HCEC 1CT (cell line): Measurements from ENCODE around the gene S1PR2.
A peak's percentile ranks its signal among the peaks of the same experiment; 100 is the strongest.
"Not testable (repeated sequence)": the region's sequence is repeated elsewhere in the genome, so short reads cannot be mapped to it uniquely, and the experiment has no call there.

Experiments used
- DNase-seq: peaks from one replicate; pipeline ENCODE4 v3.0.0-alpha.2; 2017

Gene S1PR2

DNA sequence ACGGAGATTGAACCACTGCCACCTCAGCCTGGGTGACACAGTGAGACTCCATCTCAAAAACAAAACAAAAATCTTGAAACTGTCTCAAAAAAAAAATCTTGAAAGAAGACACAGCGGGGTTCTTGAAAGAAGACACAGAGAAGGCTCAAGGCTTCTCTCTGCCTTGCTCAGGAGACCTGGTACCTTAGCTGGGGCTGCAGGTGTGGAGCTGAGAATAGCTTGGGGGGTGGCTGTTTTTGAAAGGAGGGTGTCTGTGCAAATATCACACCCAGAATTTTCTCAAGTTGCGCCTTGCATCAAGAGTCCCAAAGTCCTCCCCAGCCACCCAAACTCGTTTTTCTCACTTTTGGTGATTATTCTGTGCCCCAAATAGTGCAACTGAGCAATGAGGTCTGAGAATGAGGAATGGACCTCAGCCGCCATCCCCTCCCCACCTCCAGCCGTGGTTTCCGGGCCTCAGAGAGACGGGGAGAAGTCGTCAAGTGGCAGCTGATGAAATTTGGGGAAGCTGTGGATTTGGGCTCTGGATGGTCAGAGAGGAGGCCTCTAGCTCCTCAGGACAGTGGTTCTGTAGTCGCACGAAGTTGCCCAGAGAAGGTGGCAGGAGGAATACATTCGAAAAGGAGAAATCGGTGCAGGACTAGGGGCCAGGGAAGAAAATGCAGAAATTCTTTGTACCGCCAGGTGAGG lies 8.8 kb downstream of the S1PR2 start:
- no peak for DNase-seq

DNA sequence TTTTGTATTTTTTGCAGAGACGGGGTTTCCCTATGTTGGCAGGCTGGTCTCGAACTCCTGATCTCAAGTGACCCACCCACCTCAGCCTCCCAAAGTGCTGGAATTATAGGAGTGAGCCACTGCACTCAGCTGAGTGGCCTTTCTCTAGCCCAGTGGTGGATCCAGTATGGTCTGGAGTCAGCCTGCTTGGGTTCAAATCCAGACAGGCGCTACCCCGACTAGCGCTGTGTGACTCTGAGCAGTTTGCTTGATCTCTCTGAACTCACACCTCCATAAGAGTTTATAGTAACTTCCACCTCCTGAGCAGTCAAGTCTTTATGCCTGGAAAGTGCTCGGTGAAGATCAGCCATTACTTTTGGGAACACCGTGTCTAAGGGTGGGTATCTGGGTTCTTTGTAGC lies 10.4 kb downstream of the S1PR2 start:
- no peak for DNase-seq

DNA sequence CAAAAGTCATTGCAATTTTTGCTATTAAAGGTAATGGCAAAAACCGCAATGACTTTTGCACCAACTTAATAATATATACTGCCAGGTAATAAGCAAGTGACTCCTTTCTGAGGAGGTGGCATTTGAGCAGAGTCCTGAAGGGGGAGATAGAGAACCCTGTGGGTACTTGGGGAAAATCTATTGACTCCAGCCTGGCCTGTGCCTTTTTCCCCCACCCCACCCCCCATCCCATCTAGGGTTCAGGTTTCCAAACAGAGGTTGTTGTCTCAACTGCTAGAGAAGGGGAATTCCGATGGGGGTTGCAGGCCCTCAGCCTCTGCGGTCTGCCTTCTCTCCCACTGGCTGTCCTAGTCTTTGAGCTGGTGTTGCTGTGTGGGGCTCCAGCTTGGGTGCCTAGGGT lies 11.5 kb downstream of the S1PR2 start:
- DNase-seq = no peak

DNA sequence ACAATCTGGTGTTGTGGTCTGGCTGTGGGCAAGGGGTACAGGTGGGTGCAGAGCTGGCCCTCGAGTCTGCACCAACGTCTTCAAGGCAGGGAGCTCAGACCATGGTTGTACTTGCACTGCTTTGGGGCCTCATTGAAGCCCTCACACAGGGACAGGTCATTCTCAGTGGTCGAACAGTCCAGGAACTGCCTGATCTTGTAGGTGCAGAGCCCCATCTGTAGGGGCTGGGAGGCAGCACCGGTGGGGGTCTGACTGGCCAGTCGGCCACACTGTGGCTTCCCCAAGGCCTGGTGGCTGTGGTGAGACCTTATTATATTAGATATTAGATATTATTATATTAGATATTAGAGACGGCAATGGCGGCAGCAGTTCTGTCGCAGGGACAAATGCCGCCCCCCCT lies 14.0 kb downstream of the S1PR2 start:
- DNase-seq = no peak

DNA sequence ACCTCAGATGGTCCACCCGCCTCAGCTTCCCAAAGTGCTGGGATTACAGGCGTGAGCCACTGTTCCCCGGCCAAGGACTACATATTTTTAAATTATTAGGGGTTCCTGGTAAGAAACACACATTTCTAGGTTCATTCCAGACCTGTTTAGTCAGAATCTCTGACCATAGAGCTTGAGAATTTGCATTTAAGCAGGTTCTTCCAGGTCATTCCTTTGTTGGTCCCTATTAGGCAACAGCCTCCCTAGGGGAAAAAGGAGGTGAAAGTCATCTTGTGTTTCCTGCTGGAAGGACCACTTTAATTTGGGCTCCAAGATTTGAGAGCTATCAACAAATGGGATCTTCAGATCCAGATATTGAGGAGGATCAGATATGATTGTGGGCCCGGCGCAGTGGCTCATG lies 16.3 kb downstream of the S1PR2 start:
- peak; percentile 54 for DNase-seq

DNA sequence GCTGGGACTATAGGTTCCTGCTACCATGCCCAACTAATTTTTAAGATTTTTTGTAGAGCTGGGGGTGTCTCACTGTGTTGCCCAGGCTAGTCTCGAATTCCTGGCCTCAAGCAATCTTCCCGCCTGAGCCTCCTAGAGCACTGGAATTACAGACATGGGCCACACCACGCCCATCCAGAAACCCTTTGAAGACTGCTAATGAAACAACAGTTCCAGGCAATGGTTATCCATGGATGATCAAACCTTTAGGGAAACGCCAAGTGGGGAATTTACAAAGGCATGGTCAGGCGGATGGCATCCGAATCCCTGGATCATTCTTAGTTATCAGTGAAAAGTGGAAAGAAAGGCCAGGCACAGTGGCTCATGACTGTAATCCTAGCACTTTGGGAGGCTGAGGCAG lies 19.4 kb downstream of the S1PR2 start:
- no peak for DNase-seq

DNA sequence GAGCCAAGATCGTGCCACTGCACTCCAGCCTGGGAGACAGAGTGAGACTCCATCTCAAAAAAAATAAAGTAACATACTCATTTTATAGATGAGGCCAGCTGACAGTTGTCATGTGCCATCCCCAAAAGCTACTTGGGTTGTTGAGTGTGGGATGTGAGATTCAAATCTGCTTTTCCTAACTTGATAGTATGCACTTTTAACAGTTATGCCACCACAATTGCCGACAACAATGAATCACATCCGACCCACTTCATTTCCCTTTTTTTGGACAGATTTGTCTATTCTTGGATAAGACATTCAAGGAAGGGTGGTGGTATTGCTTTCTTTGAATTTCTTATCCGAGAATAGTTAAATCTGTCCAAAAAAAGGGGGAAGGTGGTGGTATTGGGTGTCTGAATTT lies 20.1 kb downstream of the S1PR2 start:
- DNase-seq = no peak

DNA sequence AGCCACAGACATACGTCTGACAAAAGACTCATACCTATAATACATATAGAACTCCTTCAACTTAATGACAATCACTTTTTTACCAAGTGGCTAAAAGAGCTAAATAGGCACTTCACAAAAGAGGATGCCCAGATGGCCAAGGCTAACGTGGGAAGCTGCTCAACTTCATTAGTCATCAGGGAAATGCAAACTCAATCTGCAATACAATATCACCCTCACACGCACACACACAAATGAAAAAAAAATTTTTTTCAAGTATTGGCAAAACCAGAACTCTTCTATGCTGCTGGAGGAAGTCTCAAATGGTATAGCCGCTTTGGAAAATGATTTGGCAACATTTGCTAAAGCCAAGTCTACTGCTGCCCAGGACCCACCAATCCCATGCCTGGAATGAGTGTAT lies 21.8 kb downstream of the S1PR2 start:
- DNase-seq = peak; percentile 71

DNA sequence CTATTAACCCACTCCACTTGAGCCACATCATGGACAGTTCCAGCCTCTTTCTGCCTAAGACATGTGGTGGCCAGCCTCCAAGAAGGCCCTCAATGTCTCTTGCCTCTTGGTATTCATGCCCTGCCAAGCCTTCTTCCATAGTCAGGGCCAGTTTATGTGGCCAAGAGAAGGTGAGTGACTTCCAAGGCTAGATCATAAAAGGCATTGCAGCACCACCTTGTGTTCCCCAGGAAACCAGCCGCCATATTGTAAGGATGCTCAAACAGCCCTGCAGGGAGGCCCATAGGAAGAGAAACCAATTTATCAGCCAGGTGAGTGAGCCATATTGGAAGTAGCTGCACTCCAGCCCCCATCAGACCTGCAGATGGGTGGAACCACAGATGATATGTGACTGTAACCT lies 24.1 kb downstream of the S1PR2 start:
- no peak for DNase-seq

DNA sequence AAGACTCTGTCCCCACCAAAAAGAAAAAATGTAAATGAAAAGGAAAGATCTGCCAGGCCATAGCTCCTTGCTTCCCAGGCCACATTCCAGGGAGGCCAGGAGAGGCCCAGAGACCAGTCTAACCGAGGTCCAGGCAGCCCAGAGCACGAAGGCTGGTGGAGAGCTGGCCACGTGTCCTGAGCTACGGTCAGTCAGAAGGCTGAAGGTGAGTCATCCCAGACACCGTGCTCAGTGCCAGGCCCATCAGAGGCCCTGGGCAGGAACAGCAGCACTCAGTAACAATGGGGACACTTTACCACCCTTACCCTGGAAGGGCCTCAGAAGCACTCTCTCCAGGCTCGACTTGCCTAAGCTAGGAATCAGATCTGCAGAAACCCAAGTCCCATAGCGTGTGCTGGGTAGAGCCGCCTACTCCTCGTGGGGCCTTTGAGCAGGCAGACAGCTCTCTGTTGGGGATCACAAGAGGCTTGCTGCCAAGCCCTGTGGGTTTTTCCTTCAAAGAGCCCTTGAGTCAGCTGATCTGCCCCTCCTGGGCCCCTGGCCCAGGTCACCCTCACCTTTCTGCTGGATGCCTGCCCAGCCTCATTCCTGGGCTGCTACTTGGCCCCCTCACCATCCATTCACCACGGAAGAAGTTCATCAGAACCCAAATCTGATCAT lies 24.8 kb downstream of the S1PR2 start:
- peak; percentile 48 for DNase-seq

DNA sequence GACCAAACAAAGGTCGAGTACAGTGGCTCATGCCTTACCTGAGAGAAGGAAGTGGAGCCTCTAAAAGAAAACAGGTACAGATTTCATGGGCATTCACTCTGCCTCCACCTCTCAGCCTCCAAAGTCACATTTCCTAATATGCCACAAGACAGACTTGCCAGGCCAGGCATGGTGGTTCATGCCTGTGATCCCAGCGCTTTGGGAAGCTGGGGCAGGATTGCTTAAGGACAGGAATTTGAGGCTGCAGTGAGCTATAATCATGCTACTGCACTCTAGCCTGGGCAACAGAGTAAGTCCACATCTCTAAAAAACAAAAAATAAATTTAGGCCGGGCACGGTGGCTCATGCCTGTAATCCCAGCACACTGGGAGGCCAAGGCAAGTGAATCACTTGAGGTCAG lies 25.5 kb downstream of the S1PR2 start:
- DNase-seq = no peak

DNA sequence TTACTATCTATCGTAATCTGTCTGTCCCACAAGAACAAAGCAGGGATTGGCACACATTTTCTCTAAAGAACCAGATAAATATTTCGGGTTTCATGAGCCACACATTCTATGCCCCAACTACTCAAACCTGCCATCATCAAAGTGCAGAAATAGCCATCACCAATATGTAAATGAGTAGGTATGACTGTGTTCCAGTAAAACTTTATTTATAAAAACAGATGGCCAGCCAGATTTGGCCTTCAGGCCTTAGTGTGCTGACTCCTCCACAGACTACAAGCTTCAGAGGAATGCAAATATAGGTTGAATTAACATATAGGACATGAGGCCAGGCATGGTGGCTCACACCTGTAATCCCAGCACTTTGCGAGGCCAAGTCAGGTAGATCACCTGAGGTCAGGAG lies 27.4 kb downstream of the S1PR2 start:
- DNase-seq = no peak

DNA sequence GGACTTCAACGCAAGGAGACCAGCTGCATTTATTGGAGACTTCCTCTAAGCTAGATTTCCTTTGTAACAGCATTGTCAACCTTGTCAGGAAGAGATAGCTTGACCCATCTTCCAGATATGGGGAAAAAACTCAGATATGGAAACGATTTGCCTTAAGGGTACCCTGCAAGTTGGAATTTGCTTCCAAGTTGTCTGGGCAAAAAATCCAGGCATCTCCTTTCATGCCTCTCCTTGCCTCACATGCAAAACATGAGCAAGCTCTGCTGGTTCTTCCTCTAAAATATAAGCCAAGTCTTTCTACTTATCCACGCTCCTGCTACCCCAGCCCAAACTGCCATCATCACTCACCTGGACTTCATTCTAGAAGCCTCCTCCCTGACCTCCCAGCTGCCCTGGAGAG lies 30.0 kb downstream of the S1PR2 start:
- no peak for DNase-seq

DNA sequence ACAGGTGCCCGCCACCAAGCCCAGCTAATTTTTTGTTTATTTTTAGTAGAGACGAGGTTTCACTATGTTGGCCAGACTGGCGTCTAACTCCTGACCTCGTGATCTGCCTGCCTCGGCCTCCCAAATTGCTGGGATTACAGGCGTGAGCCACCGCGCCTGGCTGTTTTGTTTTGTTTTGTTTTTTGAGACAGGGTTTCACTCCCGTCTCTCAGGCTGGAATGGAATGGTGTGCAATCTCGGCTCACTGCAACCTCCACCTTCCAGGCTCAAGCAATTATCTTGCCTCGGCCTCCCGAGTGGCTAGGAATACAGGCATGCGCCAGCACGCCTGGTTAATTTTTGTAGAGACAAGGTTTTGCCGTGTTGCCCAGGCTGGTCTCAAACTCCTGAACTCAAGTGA lies 31.0 kb downstream of the S1PR2 start:
- DNase-seq = not testable (repeated sequence)

DNA sequence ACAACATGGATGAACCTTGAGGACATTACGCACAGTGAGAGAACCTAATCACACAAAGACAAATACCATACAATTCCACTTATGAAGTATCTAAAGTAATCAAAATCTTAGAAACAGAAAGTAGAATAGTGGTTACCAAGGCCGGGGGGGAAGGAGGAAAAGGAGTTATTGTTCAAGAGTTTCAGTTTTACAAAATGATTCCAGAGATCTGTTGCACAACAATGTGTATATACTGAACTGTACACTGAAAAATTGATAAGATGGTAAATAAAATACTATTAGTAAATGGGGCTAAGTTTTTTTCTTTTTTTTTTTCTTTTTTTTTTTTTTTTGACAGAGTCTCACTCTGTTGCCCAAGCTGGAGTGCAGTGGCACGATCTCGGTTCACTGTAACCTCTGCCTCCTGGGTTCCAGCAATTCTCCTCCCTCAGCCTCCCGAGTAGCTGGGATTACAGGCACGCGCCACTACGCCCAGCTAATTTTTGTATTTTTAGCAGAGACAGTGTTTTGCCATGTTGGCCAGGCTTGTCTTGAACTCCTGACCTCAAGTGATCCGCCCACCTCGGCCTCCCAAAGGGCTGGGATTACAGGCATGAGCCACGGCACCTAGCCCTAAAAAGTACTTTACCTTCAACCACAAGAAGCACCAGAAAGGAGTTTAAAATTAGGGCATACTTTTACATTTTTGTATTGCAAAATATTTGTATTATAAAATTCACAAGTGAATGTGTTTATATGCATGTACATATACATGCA lies 32.1 kb downstream of the S1PR2 start:
- DNase-seq = not testable (repeated sequence)

DNA sequence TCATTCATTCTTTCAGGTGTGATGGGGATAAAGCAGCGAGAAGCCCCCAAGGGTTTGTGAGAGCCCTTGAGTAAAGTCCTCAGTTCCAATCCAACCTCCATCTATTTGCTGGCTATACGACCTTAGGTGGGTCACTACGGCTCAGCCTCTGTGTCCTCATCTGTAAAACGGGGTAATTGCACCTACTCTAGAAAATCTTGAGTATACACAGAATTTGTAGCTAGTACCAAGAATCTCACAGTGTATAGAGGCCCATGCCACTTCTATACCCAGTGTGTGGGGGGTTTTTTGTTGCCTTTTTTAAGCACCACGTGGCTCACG lies 36.0 kb downstream of the S1PR2 start:
- no peak for DNase-seq

DNA sequence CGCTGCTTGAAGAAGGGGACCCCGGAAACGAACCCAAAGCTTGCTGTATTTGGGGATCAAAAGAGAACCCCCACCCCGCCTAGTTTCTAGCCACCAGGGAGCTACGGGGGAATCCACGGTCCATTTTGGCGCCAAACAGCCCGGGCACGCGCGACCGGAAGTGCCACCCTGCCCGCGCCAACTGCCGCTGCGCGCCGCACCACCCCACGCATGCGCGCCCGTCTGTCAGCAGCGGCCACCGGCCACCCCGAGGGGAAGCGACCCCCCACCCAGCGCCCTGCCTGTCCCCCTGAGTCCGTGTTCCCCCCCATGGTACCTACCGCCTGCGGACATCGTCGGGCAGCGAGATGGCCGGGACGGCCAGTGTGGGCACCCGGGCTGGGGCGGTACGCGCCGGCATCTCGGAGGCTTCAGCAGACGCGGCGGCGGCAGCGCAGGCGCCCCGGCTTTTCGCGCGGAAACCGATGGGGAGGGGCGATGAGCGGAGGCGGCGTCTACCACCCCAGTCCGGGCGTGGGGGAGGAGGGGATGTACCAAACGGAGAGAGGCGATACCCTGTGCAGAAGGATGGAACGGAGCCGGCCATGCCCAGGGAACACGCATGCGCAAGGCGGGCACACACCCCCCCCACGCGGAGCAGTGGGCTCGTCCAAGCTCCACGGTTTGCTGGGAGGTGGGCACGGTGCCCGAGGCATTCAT lies 36.5 kb downstream of the S1PR2 start, which contains the start of gene DNMT1:
Gene DNMT1 (minus strand): TSS at position 454 of the 699 bp plus-strand sequence. CDS start 54 bp downstream, at position 400.
- peak; percentile 98 for DNase-seq

DNA sequence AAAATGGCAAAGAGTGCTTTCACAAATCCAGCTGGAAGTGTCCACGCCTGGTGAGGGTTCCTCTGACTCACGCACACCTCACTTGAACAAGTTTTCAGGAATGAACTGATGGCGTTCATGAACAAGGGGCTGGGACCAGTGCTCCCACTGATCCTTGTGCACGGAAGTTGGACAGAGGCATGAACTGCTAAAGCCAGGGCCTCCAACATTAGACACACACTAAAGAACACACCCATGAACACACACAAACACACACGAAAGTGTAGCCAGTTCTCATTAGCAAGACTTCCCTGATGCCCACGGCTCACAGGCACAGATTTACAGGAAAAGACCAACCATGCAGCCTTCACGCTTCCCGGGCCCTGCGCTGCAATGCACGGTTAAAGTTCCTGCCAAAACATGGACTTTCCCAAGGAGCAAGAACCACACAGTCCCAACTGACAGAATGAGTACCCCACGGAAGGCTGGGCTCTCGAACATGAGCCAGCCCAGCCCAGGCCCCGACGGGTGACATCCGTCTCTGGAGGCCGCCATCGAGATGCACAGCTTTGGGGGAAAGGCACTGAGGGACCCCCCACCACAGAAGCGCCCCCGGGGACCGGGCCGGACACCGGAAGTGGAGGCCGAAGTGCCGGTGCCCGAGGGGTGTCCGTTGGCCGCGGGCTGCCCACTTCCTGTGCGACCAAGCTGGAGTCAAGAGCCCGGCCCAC lies 37.2 kb downstream of the S1PR2 start:
- DNase-seq = peak; percentile 68

DNA sequence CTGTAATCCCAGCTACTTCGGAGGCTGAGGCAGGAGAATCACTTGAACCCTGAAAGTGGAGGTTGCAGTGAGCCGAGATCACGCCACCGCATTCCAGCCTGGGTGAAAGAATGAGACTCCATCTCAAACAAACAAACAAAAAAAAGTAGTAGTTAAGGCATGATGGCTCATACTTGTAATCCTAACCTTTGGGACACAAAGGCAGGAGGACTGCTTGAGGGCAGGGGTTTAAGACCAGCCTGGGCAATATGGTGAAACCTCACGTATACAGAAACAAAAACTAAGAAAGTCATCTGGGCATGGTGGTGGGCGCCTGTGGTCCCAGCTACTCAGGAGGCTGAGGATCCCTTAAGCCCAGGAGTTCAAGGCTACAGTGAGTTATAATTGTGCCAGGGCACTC lies 38.2 kb downstream of the S1PR2 start:
- no peak for DNase-seq

DNA sequence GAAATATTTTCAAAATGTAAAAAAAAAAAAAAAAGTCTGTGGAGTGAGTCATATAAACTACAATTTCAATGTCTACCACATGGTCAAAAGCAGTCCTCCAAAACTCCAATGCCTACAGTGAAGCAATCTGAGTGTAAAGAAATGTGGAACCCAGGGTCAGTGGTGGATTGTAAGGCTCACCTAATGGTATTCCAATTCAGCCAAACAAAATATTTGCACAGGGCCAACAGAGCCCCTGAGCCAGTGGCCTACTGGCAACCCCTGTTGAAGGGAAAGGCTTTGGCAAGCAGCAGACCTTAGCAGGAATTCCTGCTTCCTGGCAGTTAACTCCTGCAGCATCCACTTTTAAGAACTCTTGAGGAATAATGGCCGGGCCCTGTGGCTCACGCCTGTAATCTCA lies 39.8 kb downstream of the S1PR2 start:
- peak; percentile 54 for DNase-seq

DNA sequence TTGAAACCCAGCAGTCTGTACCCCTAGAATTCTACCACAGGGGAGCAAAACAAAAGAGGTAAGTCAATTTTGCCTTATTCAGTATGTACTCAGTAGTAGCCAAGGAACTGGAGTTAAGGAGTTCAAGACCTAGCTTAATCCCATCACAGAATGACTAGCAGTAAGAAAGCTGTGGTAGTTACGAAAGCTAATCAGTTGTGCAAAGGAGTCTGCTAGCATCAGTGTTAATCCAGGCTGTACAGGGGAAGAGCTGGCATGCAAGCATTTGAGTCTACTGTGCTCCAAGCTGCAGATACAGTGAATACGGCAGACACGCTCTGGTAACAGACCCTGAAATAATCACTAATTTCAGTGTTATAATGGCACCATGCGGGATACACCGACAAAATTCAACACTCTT lies 41.1 kb downstream of the S1PR2 start:
- peak; percentile 2 for DNase-seq

DNA sequence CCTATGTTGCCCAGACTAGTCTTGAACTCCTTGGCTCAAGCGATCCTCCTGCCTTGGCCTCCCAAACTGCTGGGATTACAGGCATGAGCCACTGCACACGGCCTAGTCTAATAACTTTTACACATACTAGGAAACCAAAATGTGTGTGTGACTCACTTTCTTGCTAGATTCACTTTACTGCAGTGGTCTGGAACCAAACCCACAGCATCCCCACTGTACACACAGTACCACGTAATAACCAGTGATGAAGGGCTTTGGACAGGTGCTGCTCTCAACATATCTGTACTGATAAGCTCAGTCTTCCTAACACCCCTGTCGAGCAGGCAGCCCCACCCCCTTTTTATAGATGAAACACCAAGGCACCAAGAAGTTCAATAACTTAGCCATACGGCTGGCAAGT lies 41.5 kb downstream of the S1PR2 start:
- no peak for DNase-seq

DNA sequence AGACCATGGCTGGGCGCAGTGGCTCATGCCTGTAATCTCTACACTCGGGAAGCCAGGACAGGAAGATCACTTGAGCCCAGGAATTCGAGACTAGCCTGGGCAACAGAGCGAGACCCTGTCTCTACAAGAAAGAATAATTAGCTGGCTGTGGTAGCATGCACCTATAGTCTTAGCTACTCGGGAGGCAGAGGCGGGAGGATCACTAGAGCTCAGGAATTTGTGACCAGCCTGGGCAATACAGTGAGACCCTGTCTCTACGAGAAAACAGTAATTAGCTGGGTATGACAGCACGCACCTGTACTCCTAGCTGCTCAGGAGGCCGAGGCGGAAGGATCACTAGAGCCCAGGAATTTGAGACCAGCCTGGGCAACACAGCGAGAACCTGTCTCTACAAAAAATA lies 43.8 kb downstream of the S1PR2 start:
- no peak for DNase-seq
